GM19324 (cell line): ENCODE results near the gene TDRD3.
"Not testable (repeated sequence)": the region's sequence is repeated elsewhere in the genome, so short reads cannot be mapped to it uniquely, and the experiment has no call there.

Source experiments
- ATAC-seq: cut with Tn5 transposase; IDR thresholded peaks from one replicate; pipeline ENCODE4 v1.9.1; 2021; ENCODE audit warnings: mild to moderate bottlenecking, moderate library complexity; ENCODE audit not compliant: unreplicated experiment, low FRiP score

Gene TDRD3

GRCh38 chr13:60396783-60397703 lies at the start of gene TDRD3:
TSS of gene TDRD3 (plus strand) at chr13:60397220. CDS start at chr13:60397365, 145 bp downstream.
- ATAC-seq, result peak; percentile 66

DNA sequence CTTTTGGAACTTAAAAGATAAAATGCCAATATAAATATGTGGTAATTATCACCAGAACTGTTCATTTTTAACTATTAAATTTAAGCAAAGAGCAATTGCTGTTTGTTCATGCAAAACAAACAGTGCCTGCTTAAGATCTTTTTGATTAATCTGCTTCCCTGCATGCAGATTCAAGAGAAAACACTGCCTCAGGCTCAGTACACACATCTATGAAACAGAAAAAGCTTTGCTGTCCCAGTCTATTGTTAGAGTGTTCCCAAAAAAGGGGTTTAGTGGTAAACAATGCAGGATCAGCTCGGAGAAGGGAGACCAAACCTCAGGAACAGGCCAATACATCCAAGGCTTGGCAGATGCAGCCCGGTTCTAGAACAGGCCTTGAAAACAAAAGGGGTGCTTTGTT lies 49.3 kb upstream of the TDRD3 start:
- ATAC-seq, result no peak

GRCh38 chr13:60348097-60348496 lies 48.9 kb upstream of the TDRD3 start:
- no peak for ATAC-seq

GRCh38 chr13:60351326-60351725 lies 45.7 kb upstream of the TDRD3 start:
- no peak for ATAC-seq

GRCh38 chr13:60351855-60352615 lies 45.0 kb upstream of the TDRD3 start:
- ATAC-seq, result no peak

DNA sequence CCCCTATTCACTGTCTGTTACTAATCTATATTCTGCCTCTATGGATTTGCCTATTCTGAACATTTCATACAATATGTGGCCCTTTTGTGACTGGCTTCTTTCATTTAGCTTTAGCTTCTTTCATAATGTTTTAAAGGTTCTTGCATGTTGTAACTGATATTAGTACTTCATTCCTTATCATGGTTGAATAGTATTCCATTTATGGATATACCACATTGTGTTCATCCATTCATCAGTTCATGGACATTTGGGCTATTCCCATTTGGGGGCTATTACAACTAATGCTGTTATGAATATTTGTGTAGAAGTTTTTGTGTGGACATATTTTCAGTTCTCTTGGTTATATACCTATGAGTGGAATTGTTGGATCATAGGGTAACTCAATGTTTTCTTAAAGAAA lies 44.4 kb upstream of the TDRD3 start:
- no peak for ATAC-seq

GRCh38 chr13:60355056-60355455 lies 42.0 kb upstream of the TDRD3 start:
- no peak for ATAC-seq

- ATAC-seq, result no peak
These were observed 40.0 kb upstream of the TDRD3 start for GRCh38 chr13:60356970-60357369.

DNA sequence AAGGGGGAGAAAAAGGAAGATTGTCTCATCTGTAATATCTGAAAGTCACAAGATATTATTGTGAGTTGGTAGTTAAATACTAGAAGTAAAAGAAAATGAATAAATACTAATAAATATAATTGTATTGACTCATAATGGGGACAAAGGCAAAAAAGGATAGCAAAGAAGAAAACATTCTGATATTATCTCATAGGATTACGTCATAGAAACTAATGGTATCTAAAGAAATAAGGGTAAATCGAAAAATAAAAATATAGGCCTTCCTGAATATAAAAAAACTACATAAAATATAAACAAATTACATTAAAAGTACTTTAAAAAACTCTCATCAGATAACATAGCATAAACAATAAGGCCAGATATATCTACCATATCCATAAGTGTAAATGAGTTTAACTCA lies 38.6 kb upstream of the TDRD3 start:
- no peak for ATAC-seq

DNA sequence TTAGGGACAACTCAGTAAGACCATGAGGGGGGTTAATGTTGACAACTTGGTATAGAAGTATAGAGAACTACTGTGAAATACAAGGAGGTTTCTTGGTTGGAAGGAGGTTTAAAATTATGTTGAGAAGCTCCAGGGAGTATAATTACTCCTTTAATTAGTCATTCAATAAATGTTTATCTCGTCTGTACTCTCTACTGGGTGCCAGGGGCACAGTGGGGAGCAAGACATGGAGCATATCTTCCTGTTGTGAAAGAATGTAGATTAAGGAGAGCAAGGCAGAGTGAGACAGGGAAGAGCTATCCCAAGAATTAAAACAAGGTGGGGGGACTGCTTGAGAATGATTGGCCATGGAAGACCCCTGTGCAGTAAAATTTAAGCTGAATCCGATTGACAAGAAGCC lies 33.7 kb upstream of the TDRD3 start:
- ATAC-seq, result no peak

GRCh38 chr13:60369242-60369641 lies 27.8 kb upstream of the TDRD3 start:
- no peak for ATAC-seq

- no peak for ATAC-seq
These were observed 26.7 kb upstream of the TDRD3 start for GRCh38 chr13:60370343-60370742.

- ATAC-seq, result no peak
These were observed 24.9 kb upstream of the TDRD3 start for GRCh38 chr13:60372141-60372540.

GRCh38 chr13:60379282-60379681 lies 17.7 kb upstream of the TDRD3 start:
- not testable (repeated sequence) for ATAC-seq

DNA sequence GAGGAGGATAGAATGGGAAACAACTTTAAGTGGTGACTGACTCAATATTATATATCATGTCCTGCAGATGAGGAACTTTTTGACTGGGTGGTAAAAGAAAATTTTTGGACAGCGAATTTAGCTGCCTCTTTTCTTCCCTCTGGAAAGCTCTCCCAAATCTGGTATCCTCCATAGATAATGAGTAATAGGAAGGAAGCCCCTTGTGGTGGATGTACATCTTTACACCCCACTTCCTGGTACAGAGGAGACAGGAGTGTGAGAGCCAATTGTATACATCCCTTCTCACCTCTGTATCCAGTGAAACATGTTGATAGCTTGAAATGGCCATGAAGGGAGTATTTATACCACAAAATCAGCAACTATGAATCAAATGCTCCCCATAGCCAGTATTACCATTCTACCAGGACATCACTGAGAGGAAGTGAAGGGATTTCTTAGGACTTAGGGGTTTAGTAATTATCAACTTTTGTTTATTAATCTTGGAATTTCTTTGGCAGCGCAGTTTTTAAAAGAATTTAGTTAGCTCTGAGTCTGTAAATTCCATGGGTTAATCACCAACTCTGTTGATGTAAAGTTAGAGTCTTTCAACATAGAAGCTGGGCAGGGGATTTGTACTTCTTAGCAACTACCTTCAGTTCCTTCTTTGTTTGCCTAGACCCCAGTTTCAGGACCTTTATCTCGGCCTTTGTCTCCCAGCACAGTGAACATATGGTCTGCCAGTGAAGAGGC lies 17.0 kb upstream of the TDRD3 start:
- ATAC-seq, result no peak

- no peak for ATAC-seq
These were observed 12.1 kb upstream of the TDRD3 start for GRCh38 chr13:60384911-60385310.

DNA sequence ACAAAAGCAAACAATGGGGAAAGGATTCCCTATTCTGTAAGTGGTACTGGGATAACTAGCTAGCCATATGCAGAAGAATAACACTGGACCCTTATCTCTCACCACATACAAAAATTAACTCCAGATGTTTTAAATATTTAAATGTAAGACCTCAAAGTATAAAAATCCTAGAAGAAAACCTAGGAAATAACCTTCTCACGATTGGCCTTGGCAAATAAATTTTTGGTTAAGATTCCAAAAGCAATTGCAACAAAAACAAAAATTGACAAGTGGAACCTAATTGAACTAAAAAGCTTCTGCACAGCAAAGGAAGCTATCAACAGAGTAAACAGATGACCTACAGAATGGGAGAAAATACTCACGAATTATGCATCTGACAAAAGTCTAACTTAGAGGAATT lies 10.8 kb upstream of the TDRD3 start:
- no peak for ATAC-seq

DNA sequence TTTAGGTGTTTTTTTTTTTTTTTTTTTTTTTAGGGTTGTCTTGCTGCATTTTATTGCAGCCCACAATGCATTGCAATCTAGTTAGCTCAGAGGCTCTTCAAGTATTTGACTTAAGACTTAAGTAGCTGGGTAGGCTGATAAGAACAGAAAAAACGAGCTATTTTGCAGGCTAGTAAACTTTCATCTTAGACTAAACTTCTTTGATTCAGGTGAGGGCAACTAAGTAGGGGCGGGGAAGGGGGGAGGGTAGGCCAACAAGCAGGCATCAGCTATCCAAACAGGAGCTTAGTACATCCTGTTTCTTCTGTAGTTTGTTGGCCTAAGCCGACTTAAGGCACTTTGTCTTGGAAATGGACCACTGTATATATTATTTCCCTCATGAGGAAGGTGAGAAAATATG lies 4.9 kb upstream of the TDRD3 start:
- ATAC-seq, result no peak

DNA sequence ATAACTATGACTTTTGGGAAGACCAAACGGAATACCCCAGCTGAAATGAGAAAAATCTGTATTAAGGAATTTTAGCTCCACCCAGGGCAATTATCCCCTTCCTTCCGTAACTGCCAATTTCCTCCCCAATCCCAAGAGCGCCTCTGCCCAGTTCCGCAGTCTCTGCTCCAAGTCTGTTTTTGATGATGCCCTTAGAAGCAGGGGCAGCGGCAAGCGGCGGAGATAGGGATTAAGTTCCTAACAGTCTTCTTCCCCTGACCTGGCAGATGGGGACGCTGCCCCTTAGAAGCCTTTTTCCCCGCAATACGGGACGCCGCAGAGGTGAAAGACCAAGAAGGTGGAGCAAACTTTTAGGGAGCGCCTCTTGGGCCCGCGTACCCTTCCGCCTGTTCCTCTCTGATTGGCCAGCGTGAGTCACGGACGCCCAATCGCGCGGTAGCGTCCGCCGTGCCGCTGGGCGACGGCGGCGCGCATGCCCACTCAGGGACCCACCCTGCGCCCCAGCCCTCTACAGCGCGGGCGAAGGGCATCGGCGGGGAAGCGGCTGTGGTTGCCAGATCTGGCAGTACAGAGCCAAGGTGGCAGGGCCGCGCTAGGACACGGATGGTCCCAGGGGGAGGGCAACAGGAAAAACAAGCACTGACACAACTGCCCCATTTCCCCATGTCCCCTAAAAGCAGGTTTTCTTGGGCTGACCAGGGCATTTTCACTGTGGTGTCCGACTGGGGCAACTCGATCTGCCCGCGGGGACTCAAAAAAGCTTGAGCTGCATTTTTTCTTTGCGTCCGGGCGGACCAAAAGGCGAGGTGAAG lies 843 bp upstream of the TDRD3 start:
- peak; percentile 82 for ATAC-seq

DNA sequence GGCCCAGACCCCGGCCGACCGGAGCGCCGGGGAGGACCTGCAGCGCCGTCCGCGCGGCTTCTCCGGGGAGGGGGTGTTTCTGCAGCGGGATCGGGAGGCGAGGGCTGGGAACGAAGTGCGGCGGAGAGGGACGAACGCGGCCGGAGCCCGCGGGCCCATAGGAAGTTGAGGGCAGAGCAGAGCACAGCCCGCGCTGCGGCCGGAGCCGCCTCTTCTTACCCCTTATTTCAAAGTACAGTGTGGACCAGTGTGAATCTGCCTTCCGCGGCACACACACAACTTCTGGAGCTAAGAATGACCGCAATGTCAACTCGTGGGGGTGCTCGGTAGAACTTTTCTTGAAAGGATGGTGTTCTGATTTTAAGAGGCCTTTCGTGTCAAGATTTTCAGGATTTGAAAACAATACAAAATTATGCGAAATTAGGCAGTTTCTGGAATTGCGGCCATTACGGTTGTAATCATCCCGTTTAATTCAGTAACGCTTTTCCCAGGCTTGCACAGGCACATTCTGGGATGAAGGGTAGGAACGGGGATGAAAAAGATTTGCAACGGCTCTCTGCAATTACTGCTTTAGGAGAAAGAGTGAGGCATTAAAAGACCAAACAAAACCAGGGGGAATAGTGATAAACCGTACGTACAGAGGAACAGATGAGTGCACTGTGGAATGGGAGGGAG lies 821 bp downstream of the TDRD3 start:
- ATAC-seq, result peak; percentile 43
